Astrocyte of the spinal cord (primary cell): ENCODE data around the gene RNF220.

Source experiments
- DNase-seq: peaks from one replicate; pipeline ENCODE4 v3.0.0; 2011; ENCODE audit warnings: low read depth, low spot score
- H3K4me3 ChIP-seq: 2 replicates; pipeline ENCODE4 v1.5.1; 2011; ENCODE audit warnings: low read depth, mild to moderate bottlenecking, low read length, moderate library complexity
- in situ Hi-C: cut with HindIII; loops from 2 replicates; pipeline ENCODE4 v1.10.0; 2017; ENCODE audit warnings: low sequenced_read_pairs
- TF ChIP-seq, protein P1 (sequence below): IDR thresholded peaks from 2 replicates; pipeline ENCODE4 v1.5.1; 2012; ENCODE audit warnings: low read depth, mild to moderate bottlenecking, low read length, inconsistent platforms

The RNF220 gene

DNA sequence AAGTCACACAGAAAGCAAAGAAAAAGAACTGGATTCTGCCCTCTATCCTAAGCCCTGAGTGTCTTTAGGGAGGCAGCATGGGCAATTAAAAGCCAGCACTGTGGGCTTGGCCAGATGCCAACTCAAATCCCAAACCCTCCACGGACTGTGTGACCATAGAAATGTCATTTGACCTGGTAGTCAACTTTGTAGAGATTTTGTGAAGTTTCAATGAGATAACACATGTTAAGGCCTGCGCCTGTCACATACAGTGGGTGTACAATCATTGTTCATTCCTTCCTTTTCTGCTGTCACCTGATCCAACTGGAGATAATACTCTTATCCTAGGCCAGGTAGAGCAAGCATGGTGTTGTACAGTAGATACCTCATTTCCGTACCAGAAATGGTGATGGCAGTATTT lies 215.0 kb downstream of the RNF220 start:
- in situ Hi-C loops: no loop called here
- no peak overlapping the region for H3K4me3 ChIP-seq
- no peak for DNase-seq
- TF ChIP-seq, protein P1, sequence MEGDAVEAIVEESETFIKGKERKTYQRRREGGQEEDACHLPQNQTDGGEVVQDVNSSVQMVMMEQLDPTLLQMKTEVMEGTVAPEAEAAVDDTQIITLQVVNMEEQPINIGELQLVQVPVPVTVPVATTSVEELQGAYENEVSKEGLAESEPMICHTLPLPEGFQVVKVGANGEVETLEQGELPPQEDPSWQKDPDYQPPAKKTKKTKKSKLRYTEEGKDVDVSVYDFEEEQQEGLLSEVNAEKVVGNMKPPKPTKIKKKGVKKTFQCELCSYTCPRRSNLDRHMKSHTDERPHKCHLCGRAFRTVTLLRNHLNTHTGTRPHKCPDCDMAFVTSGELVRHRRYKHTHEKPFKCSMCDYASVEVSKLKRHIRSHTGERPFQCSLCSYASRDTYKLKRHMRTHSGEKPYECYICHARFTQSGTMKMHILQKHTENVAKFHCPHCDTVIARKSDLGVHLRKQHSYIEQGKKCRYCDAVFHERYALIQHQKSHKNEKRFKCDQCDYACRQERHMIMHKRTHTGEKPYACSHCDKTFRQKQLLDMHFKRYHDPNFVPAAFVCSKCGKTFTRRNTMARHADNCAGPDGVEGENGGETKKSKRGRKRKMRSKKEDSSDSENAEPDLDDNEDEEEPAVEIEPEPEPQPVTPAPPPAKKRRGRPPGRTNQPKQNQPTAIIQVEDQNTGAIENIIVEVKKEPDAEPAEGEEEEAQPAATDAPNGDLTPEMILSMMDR: no peak

DNA sequence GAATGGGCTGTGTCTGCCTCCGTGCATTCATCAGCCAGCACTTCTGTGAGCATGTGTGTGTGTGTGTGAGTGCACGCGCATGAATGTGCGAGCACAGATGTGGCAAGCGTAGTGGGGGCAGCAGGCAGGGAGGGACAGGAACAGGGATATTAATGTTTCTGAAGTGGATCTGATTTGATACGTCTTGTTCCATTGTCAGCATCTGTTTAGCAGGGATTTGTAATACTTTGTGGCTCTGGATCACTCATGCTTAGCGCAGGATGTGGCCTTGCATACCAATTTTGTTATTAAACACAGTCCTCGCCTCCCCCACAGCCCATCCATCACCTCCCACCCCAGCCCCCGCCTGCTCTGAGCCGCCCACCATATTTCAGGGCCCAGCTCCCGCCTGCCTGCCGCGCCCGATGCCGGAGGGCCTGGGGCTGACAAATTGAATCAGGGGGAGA lies 216.8 kb downstream of the RNF220 start:
- H3K4me3 ChIP-seq: no peak overlapping the region
- in situ Hi-C loops: no loop called here
- DNase-seq: peak; percentile 13

DNA sequence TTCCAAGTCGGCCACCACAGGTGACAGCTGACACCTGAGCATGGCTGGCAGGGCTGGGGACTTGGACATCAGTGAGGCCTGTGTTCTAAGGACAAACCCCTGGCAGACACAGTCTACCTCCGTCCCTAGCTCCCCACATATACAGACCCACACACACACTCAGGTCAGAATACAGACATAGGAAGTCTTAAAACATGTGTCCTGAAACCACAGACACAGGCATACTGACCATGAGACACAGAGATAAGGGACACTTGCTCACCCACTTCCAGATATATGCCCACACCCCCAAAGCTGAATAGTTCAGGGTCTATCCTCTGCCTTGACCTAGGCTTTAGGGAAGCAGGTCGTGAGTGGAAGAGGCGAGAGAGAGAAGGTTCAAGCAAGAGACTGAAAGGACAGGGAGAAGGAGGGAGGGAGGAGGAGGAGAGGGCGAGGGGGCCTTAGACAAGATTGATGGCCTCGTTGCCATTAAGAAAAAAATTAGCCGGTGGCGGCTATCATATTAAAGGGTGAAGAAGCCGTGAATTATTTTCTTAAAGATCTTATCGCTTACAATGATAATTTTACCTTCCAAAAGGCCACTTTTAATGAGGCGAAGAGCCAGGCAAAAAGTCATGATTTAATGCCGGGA lies 219.3 kb downstream of the RNF220 start:
- in situ Hi-C loops: no loop called here
- H3K4me3 ChIP-seq: no peak overlapping the region
- no peak for DNase-seq
- TF ChIP-seq, protein P1: no peak

More for the DNA sequence above, 216.8 kb downstream of the RNF220 start:
- TF ChIP-seq, protein P1: no peak

DNA sequence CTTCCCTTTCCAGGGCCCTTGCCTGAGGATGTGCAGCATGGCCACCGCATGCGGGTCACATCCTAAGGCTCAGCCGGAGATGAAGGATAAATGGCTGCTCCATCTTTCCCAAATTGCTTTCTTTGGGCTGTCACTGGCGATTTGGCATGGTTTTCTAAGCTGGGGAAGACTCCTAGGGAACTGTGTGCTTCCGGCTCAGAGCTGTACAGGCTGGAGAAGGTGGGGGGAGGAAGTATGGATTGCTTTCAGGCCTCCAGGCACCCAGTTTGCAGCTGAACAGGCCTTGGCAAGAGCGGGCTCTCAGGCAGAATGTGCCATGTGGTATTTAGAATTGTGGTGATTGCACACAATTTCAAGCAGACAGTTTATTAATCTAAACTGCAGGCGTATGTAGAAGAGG lies 220.3 kb downstream of the RNF220 start:
- TF ChIP-seq, protein P1: no peak
- DNase-seq: no peak
- in situ Hi-C loops: no loop called here
- no peak overlapping the region for H3K4me3 ChIP-seq

DNA sequence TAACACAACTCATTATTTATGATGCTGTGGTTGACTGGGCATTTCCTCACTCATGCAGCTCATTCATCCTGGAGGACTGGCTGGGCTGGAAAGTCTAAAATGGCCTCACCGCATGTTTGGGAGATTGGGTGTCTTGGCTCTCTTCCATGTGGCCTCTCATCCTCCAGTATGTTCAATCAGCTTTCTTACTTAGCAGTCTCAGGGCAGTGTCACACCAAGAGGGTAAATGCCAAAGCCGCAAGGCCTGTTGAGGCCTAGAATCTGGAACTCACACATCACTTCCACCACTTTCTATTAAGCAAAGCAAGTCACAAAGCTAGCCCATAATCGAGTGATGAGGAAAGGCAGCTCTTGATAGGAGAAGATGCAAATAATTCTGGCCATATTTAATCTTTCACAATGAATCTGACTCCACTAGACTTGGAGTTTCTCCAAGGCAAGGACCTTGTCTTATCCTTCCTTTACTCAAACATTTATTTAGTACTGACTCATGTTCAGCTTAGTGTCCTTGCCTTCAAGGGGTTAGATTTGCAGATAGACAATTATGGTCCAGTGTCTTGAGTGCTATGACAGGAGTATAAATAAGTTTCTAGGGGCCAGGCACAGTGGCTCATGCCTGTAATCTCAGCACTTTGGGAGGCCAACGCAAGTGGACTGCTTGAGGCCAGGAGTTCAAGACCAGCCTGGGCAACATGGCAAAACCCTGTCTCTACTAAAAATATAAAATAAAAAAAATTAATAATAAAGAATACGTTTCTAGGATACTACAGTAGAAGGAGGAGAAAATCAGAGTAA lies 224.1 kb downstream of the RNF220 start:
- in situ Hi-C loops: no loop called here

DNA sequence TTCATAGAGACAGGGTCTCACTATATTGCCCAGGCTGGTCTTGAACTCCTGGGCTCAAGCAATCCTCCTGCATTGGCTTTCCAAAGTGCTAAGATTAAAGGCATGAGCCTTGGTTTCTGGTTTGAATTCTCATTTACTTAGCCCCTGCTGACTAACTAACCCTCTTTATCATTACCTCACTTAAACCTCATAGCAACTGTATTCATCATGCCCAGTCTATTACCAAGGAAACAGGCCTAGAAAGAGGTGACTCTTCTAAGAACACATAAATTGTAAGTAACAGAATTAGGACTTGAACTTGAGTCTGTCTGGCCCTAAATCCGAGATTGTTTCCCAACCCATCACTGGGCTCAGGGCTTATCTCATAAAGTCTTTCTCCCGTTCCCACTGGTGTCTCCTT lies 225.1 kb downstream of the RNF220 start:
- TF ChIP-seq, protein P1: no peak
- H3K4me3 ChIP-seq: no peak overlapping the region
- in situ Hi-C loops: no loop called here
- peak; percentile 74 for DNase-seq

More for the DNA sequence above, 224.1 kb downstream of the RNF220 start:
- TF ChIP-seq, protein P1: no peak
- no peak overlapping the region for H3K4me3 ChIP-seq
- DNase-seq: peak; percentile 90
